Measurements from ENCODE around the gene ERC1.

- TF ChIP-seq, protein P1, sequence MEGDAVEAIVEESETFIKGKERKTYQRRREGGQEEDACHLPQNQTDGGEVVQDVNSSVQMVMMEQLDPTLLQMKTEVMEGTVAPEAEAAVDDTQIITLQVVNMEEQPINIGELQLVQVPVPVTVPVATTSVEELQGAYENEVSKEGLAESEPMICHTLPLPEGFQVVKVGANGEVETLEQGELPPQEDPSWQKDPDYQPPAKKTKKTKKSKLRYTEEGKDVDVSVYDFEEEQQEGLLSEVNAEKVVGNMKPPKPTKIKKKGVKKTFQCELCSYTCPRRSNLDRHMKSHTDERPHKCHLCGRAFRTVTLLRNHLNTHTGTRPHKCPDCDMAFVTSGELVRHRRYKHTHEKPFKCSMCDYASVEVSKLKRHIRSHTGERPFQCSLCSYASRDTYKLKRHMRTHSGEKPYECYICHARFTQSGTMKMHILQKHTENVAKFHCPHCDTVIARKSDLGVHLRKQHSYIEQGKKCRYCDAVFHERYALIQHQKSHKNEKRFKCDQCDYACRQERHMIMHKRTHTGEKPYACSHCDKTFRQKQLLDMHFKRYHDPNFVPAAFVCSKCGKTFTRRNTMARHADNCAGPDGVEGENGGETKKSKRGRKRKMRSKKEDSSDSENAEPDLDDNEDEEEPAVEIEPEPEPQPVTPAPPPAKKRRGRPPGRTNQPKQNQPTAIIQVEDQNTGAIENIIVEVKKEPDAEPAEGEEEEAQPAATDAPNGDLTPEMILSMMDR (conservative IDR thresholded peaks at IDR 0.05 in 1 of 2, IDR thresholded peaks at IDR 0.05 in 1 of 2; ENCODE audit: low read depth in 1 of 2, low read length in 2 of 2), result no peak
- TF ChIP-seq EZH2 (IDR thresholded peaks at IDR 0.05; ENCODE audit: low read length, missing control alignments), result no peak
Observed at GRCh38 chr12:1505576-1505975, 514.6 kb downstream of the ERC1 start.
